Measurements from ENCODE around the gene CARD14. TPM values are rescaled to one million over a fixed set of nuclear protein-coding genes. Genes with fewer than 3 reads are reported as not detected.

The CARD14 gene
- total RNA-seq, 1 experiment from 2014 or later = not detected

DNA sequence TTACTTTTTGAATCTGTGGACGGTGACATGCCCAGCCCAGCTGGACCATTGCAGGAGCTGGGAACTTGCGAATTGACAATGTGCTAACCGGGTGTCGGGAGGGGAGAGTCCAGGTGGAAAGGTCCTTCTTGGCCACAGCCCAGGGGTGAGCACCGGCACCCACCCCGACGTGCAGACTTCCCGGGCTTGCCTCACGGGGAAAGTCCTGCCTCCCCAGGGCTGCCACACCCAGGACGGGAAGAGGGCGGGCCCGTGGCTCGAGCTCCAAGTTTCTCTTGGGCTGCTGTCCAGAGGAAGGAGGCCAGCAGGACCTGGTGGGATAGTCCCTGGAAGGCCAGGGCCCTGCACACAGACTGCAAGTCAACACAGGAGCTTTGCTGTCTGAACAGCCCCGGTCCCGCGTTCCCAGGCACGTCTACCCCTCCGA lies 17.7 kb downstream of the CARD14 start:
- Mint-ChIP-seq H3K27ac (ENCODE audit: low read depth, unreplicated experiment) (peak overlapping the region; percentile 67), H3K27me3 (ENCODE audit: insufficient read depth, unreplicated experiment) (peaks cover 4% of the 10 kb centered on the region), H3K9me3 (ENCODE audit: unreplicated experiment) (no peaks in the 10 kb centered on the region), H3K4me1 (ENCODE audit: insufficient read depth, unreplicated experiment) (peaks cover 8% of the 10 kb centered on the region), H3K4me3 (ENCODE audit: unreplicated experiment) (peak overlapping the region; percentile 62), H3K36me3 (ENCODE audit: insufficient read depth, unreplicated experiment) (no peaks in the 10 kb centered on the region)
- CTCF ChIA-PET = interaction anchor here (0.5 to 1.8 kb wide), 4 partner anchors 8 to 86 kb away, joined by 3 to 8 read pairs (median 4); partner anchors contain the start of gene GAA
- no TSS peak for BruUV-seq (replicated peaks)
- DNase-seq (ENCODE audit: unreplicated experiment) = peak; percentile 84
- intact Hi-C loops (cut with micrococcal nuclease) = loop anchor here (2.0 kb wide), 1 partner anchor 41 kb away; the partner anchor contains the start of gene EIF4A3
- POLR2A ChIA-PET = interaction anchor here (0.9 to 2.4 kb wide), 7 partner anchors 27 to 267 kb away, joined by 3 to 9 read pairs (median 4); partner anchors contain the start of gene GAA
- TF ChIP-seq, protein P1, sequence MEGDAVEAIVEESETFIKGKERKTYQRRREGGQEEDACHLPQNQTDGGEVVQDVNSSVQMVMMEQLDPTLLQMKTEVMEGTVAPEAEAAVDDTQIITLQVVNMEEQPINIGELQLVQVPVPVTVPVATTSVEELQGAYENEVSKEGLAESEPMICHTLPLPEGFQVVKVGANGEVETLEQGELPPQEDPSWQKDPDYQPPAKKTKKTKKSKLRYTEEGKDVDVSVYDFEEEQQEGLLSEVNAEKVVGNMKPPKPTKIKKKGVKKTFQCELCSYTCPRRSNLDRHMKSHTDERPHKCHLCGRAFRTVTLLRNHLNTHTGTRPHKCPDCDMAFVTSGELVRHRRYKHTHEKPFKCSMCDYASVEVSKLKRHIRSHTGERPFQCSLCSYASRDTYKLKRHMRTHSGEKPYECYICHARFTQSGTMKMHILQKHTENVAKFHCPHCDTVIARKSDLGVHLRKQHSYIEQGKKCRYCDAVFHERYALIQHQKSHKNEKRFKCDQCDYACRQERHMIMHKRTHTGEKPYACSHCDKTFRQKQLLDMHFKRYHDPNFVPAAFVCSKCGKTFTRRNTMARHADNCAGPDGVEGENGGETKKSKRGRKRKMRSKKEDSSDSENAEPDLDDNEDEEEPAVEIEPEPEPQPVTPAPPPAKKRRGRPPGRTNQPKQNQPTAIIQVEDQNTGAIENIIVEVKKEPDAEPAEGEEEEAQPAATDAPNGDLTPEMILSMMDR (IDR thresholded peaks at IDR 0.05; ENCODE audit: unreplicated experiment) = no peak

DNA sequence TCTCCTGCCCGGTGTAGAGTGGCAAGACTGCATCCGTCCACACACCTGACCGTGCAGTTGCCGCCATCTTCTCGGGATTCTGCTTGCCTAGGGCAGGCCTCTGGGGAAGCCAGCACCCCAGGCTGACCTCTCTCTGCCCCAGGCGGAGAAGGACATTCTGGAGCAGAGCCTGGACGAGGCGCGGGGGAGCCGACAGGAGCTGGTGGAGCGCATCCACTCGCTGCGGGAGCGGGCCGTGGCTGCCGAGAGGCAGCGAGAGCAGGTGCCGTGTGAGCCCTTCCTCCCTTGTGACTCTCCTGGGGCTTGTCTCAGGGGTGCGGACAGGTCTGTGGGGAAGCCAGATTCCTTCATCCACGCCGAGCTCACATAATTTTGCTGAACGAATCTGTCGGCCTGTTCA lies 19.8 kb downstream of the CARD14 start:
- DNase-seq (ENCODE audit: unreplicated experiment) = no peak
- TF ChIP-seq, protein P1 (IDR thresholded peaks at IDR 0.05; ENCODE audit: unreplicated experiment) = no peak
- Mint-ChIP-seq H3K9me3 (ENCODE audit: unreplicated experiment) (no peaks in the 10 kb centered on the region), H3K36me3 (ENCODE audit: insufficient read depth, unreplicated experiment) (no peaks in the 10 kb centered on the region), H3K4me3 (ENCODE audit: unreplicated experiment) (no peak overlapping the region), H3K27me3 (ENCODE audit: insufficient read depth, unreplicated experiment) (no peaks in the 10 kb centered on the region), H3K27ac (ENCODE audit: low read depth, unreplicated experiment) (no peak overlapping the region), H3K4me1 (ENCODE audit: insufficient read depth, unreplicated experiment) (peaks cover 8% of the 10 kb centered on the region)
- intact Hi-C loops (cut with micrococcal nuclease) = no loop called here
- CTCF ChIA-PET = interaction anchor here (0.7 to 1.1 kb wide), 2 partner anchors 102 to 183 kb away, joined by 3 to 5 read pairs; no protein-coding TSS in a partner anchor
- BruUV-seq (replicated peaks) = no TSS peak
- POLR2A ChIA-PET = interaction anchor here (1.0 to 1.5 kb wide), 3 partner anchors 14 to 41 kb away, joined by 3 to 4 read pairs (median 3); no protein-coding TSS in a partner anchor

DNA sequence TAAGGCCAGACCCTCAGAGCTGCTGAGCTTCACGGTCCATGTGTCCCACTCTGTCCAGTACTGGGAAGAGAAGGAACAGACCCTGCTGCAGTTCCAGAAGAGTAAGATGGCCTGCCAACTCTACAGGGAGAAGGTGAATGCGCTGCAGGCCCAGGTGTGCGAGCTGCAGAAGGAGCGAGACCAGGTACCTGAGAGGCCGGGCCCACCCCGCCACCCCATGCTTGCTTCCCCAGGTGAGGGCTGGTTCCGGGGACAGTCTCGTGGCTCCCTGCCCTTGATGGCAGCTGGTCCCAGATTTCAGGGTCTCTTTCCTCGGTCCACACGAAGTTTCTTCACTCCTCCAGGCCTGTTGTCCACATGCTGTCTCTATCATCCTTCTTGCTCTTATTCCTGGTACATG lies 20.9 kb downstream of the CARD14 start:
- TF ChIP-seq, protein P1 (IDR thresholded peaks at IDR 0.05; ENCODE audit: unreplicated experiment) = no peak

DNA sequence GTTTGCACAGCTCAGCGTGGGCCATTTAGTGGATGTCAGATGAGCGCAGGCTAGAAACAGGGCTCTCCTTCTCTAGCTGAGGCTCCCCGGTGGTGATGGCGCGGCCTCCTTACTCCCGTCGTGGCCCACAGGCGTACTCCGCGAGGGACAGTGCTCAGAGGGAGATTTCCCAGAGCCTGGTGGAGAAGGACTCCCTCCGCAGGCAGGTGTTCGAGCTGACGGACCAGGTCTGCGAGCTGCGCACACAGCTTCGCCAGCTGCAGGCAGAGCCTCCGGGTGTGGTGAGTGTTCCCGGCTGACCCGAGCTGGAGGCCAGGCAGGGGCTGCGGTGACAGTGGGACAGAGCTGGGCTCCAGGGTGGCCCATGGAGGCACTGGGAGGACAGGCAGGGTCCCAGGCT lies 21.4 kb downstream of the CARD14 start:
- TF ChIP-seq, protein P1 (IDR thresholded peaks at IDR 0.05; ENCODE audit: unreplicated experiment) = no peak
- no peak for DNase-seq (ENCODE audit: unreplicated experiment)
- peaks cover 8% of the 10 kb centered on the region for H3K4me1 Mint-ChIP-seq (ENCODE audit: insufficient read depth, unreplicated experiment)
- POLR2A ChIA-PET = interaction anchor here (0.8 to 1.0 kb wide), 2 partner anchors 27 to 45 kb away, joined by 3 read pairs; no protein-coding TSS in a partner anchor
- H3K27ac Mint-ChIP-seq (ENCODE audit: low read depth, unreplicated experiment) = no peak overlapping the region
- intact Hi-C loops (cut with micrococcal nuclease) = no loop called here
- H3K4me3 Mint-ChIP-seq (ENCODE audit: unreplicated experiment) = no peak overlapping the region
- H3K36me3 Mint-ChIP-seq (ENCODE audit: insufficient read depth, unreplicated experiment) = no peaks in the 10 kb centered on the region
- H3K27me3 Mint-ChIP-seq (ENCODE audit: insufficient read depth, unreplicated experiment) = no peaks in the 10 kb centered on the region
- H3K9me3 Mint-ChIP-seq (ENCODE audit: unreplicated experiment) = no peaks in the 10 kb centered on the region
- BruUV-seq (replicated peaks) = no TSS peak
- CTCF ChIA-PET = interaction anchor here (0.6 to 0.7 kb wide), 3 partner anchors 28 to 628 kb away, joined by 3 to 6 read pairs (median 3); no protein-coding TSS in a partner anchor

More for the DNA sequence above, 20.9 kb downstream of the CARD14 start:
- ChIA-PET POLR2A (interaction anchor here (0.6 kb wide), 1 partner anchor 412 kb away, joined by 3 read pairs; no protein-coding TSS in a partner anchor), CTCF (interaction anchor here (0.6 kb wide), 1 partner anchor 29 kb away, joined by 3 read pairs; no protein-coding TSS in a partner anchor)
- BruUV-seq (replicated peaks) = no TSS peak
- H3K9me3 Mint-ChIP-seq (ENCODE audit: unreplicated experiment) = no peaks in the 10 kb centered on the region
- H3K36me3 Mint-ChIP-seq (ENCODE audit: insufficient read depth, unreplicated experiment) = no peaks in the 10 kb centered on the region
- no peak overlapping the region for H3K4me3 Mint-ChIP-seq (ENCODE audit: unreplicated experiment)
- no peak overlapping the region for H3K27ac Mint-ChIP-seq (ENCODE audit: low read depth, unreplicated experiment)
- H3K4me1 Mint-ChIP-seq (ENCODE audit: insufficient read depth, unreplicated experiment) = peaks cover 8% of the 10 kb centered on the region
- no peak for DNase-seq (ENCODE audit: unreplicated experiment)
- intact Hi-C loops (cut with micrococcal nuclease) = no loop called here
- H3K27me3 Mint-ChIP-seq (ENCODE audit: insufficient read depth, unreplicated experiment) = no peaks in the 10 kb centered on the region
